Ishikawa (cell line): ENCODE data around the gene RNU5D-1.

Source experiments
- CEBPB ChIP-seq: IDR thresholded peaks from 2 replicates; pipeline ENCODE4 v1.6.1; 2012
- CREB1 ChIP-seq: IDR thresholded peaks from 2 replicates; pipeline ENCODE4 v1.6.1; 2012; ENCODE audit warnings: low read depth
- EP300 ChIP-seq: IDR thresholded peaks from 2 replicates; pipeline ENCODE4 v1.6.1; 2012; ENCODE audit warnings: borderline replicate concordance
- FOXM1 ChIP-seq: IDR thresholded peaks from 2 replicates; pipeline ENCODE4 v1.6.1; 2012; ENCODE audit warnings: low read depth, borderline replicate concordance
- TAF1 ChIP-seq: IDR thresholded peaks from 2 replicates; pipeline ENCODE4 v1.6.1; 2012; ENCODE audit warnings: low read depth, mild to moderate bottlenecking
- TCF12 ChIP-seq: IDR thresholded peaks from 2 replicates; pipeline ENCODE4 v1.6.1; 2012; ENCODE audit warnings: low read depth
- TEAD4 ChIP-seq: IDR thresholded peaks from 2 replicates; pipeline ENCODE4 v1.6.1; 2012
- TF ChIP-seq, protein P1 (sequence below): IDR thresholded peaks from 2 replicates; pipeline ENCODE4 v1.6.1; 2012
- TF ChIP-seq, protein P2 (sequence below): IDR thresholded peaks from 2 replicates; pipeline ENCODE4 v1.6.1; 2012; ENCODE audit warnings: low read depth, mild to moderate bottlenecking

DNA sequence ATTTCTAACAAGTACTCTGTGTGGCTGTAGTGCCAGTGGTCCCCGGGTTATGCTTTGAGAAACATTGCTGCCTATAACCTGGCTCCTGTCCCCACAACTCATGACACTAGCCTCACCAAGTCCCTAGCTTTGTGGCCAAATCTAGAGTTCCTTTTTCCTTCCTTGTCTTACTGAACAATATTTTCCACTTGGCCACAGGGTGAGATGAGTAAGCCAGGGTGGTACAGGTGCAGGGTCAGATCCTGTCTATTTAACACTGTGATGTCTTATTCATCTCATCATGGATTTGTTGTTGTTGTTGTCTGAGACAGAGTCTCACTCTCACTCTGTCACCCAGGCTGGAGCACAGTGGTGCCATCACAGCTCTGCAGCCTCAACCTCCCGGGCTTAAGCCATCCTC lies 37.8 kb downstream of the RNU5D-1 start:
- TF ChIP-seq, protein P1, sequence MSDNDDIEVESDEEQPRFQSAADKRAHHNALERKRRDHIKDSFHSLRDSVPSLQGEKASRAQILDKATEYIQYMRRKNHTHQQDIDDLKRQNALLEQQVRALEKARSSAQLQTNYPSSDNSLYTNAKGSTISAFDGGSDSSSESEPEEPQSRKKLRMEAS: no peak
- no peak for TF ChIP-seq CREB1
- TF ChIP-seq CEBPB: no peak
- TF ChIP-seq EP300: no peak
- no peak for TF ChIP-seq TAF1
- no peak for TF ChIP-seq TCF12
- no peak for TF ChIP-seq FOXM1
- TF ChIP-seq, protein P2, sequence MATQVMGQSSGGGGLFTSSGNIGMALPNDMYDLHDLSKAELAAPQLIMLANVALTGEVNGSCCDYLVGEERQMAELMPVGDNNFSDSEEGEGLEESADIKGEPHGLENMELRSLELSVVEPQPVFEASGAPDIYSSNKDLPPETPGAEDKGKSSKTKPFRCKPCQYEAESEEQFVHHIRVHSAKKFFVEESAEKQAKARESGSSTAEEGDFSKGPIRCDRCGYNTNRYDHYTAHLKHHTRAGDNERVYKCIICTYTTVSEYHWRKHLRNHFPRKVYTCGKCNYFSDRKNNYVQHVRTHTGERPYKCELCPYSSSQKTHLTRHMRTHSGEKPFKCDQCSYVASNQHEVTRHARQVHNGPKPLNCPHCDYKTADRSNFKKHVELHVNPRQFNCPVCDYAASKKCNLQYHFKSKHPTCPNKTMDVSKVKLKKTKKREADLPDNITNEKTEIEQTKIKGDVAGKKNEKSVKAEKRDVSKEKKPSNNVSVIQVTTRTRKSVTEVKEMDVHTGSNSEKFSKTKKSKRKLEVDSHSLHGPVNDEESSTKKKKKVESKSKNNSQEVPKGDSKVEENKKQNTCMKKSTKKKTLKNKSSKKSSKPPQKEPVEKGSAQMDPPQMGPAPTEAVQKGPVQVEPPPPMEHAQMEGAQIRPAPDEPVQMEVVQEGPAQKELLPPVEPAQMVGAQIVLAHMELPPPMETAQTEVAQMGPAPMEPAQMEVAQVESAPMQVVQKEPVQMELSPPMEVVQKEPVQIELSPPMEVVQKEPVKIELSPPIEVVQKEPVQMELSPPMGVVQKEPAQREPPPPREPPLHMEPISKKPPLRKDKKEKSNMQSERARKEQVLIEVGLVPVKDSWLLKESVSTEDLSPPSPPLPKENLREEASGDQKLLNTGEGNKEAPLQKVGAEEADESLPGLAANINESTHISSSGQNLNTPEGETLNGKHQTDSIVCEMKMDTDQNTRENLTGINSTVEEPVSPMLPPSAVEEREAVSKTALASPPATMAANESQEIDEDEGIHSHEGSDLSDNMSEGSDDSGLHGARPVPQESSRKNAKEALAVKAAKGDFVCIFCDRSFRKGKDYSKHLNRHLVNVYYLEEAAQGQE: no peak
- TF ChIP-seq TEAD4: no peak
